ENCODE results near the gene BCAN. TPM values are rescaled to one million over a fixed set of nuclear protein-coding genes. Genes with fewer than 3 reads are reported as not detected.
"Not testable (repeated sequence)": the region's sequence is repeated elsewhere in the genome, so short reads cannot be mapped to it uniquely, and the experiment has no call there.

The BCAN gene
- polyA plus RNA-seq, 1 donor (not counting 4 experiments of a cell fraction or from before 2014, with no cell fraction given), result not detected

DNA sequence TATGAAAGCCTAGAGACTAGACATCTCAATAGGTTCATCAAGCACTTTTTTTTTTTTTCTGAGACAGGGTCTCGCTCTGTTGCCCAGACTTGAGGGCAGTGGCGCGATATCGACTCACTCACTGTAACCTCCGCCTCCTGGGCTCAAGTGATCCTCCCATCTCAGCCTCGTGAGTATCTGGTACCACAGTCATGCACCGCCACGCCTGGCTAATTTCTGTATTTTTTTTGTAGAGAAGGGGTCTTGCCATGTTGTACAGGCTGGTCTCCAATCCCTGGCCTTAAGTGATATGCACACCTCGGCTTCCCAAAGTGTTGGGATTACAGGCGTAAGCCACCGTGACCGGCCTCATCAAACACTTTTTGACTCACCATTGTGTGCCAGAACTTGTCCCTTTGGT is 40.0 kb upstream of the BCAN start:
- FAIRE-seq (no peak), DNase-seq (ENCODE audit: low read depth, low spot score) (no peak)
- Histone ChIP-seq H4K20me1 (ENCODE audit: control insufficient read depth, extremely low read depth, insufficient read depth, low read length) (no peaks in the 10 kb centered on the region), H3K27me3 (ENCODE audit: control insufficient read depth, extremely low read depth, insufficient read depth, low read length) (no peaks in the 10 kb centered on the region), H3K9me1 (ENCODE audit: control insufficient read depth, extremely low read depth, insufficient read depth, low read length) (no peaks in the 10 kb centered on the region), H2AFZ (ENCODE audit: control insufficient read depth, low read length) (peak overlapping the region; percentile 78), H3K9me3 (ENCODE audit: control insufficient read depth, low read depth, low read length) (no peaks in the 10 kb centered on the region), H3K4me1 (ENCODE audit: control insufficient read depth, extremely low read depth, insufficient read depth, low read length) (peaks cover 28% of the 10 kb centered on the region), H3K36me3 (ENCODE audit: control insufficient read depth in 2 of 2, extremely low read depth in 1 of 2, insufficient read depth in 2 of 2, low read length in 2 of 2) (peaks cover 14 to 19% of the 10 kb centered on the region in 2 experiments), H3K79me2 (ENCODE audit: control insufficient read depth, insufficient read depth, low read length) (peaks cover 25% of the 10 kb centered on the region), H3K27ac (ENCODE audit: control insufficient read depth, insufficient read depth, low read length) (peak overlapping the region; percentile 90), H3K4me2 (ENCODE audit: control insufficient read depth, extremely low read depth, insufficient read depth, low read depth, low read length) (peak overlapping the region; percentile 97), H3K9ac (ENCODE audit: control insufficient read depth, extremely low read depth, insufficient read depth, low read length) (peak overlapping the region; percentile 98), H3K4me3 (ENCODE audit: control insufficient read depth in 2 of 3, extremely low read depth in 1 of 3, insufficient read depth in 2 of 3, low read depth in 1 of 3, low read length in 3 of 3) (peak overlapping the region; percentile 61 to 97 (median 96))
- no peak for TF ChIP-seq EZH2 (IDR thresholded peaks at IDR 0.05; ENCODE audit: low read length)
- no peak for TF ChIP-seq CTCF (optimal IDR thresholded peaks at IDR 0.05 in 1 of 3, IDR thresholded peaks at IDR 0.05 in 1 of 3, conservative IDR thresholded peaks at IDR 0.05 in 1 of 3; ENCODE audit: extremely low read depth in 1 of 3, insufficient read depth in 2 of 3, low read length in 3 of 3)
- dilution Hi-C loops (cut with MboI; ENCODE audit: extremely low pct_ligation_motif_present, low sequenced_read_pairs), result no loop called here

DNA sequence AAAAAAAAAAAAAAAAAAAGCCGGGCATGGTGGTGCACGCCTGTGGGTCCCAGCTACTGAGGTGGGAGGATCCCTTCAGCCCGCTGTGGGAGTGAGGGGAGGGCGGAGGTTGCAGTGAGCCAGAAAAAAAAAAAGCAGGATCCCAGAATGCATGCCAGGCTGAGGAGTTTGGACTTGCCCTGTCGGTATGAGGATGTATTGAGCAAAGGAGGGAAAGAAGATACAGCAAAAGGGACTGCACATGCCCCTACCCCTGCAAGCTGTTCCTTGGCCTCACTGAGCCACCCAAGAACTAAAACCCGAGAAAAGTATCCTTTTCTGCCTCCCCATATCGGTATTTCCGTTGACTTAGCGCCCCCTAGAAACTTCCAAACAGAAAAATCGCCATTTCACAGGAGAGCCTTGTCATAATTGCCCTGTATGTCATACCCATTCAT is 39.3 kb upstream of the BCAN start:
- no peak for TF ChIP-seq EZH2 (IDR thresholded peaks at IDR 0.05; ENCODE audit: low read length)
- TF ChIP-seq CTCF (optimal IDR thresholded peaks at IDR 0.05 in 1 of 3, IDR thresholded peaks at IDR 0.05 in 1 of 3, conservative IDR thresholded peaks at IDR 0.05 in 1 of 3; ENCODE audit: extremely low read depth in 1 of 3, insufficient read depth in 2 of 3, low read length in 3 of 3), result peak; percentile 24 to 34 (median 33)
- peak; percentile 39 for FAIRE-seq

DNA sequence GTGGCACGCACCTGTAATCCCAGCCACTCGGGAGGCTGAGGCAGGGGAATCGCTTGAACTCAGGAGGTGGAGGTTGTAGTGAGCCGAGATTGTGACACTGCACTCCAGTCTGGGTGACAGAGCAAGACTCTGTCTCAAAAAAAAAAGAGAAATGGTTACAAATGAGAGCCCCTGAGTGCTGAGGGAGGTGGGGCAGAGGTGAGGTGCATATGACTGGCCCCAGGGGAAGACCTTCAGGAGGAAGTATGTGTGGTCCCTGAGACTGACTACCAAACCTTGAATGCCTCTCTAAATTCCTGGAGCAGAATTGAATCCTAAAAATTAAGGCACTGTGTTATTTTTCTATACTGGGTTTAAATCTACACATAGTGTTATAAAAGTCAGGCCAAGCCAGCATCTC is 34.6 kb upstream of the BCAN start:
- FAIRE-seq; H3K79me2 ChIP-seq (ENCODE audit: control insufficient read depth, insufficient read depth, low read length); H3K4me1 ChIP-seq (ENCODE audit: control insufficient read depth, extremely low read depth, insufficient read depth, low read length); H2AFZ ChIP-seq (ENCODE audit: control insufficient read depth, low read length); H3K4me2 ChIP-seq (ENCODE audit: control insufficient read depth, extremely low read depth, insufficient read depth, low read depth, low read length); H3K9me1 ChIP-seq (ENCODE audit: control insufficient read depth, extremely low read depth, insufficient read depth, low read length); H3K4me3 ChIP-seq (ENCODE audit: control insufficient read depth in 2 of 3, extremely low read depth in 1 of 3, insufficient read depth in 2 of 3, low read depth in 1 of 3, low read length in 3 of 3); DNase-seq (ENCODE audit: low read depth, low spot score); H3K27me3 ChIP-seq (ENCODE audit: control insufficient read depth, extremely low read depth, insufficient read depth, low read length); H3K27ac ChIP-seq (ENCODE audit: control insufficient read depth, insufficient read depth, low read length); H3K9ac ChIP-seq (ENCODE audit: control insufficient read depth, extremely low read depth, insufficient read depth, low read length); H3K36me3 ChIP-seq (ENCODE audit: control insufficient read depth in 2 of 2, extremely low read depth in 1 of 2, insufficient read depth in 2 of 2, low read length in 2 of 2); H3K9me3 ChIP-seq (ENCODE audit: control insufficient read depth, low read depth, low read length); H4K20me1 ChIP-seq (ENCODE audit: control insufficient read depth, extremely low read depth, insufficient read depth, low read length); dilution Hi-C loops (cut with MboI; ENCODE audit: extremely low pct_ligation_motif_present, low sequenced_read_pairs): not testable (repeated sequence)

More for the DNA sequence above, 39.3 kb upstream of the BCAN start:
- Histone ChIP-seq H3K27me3 (ENCODE audit: control insufficient read depth, extremely low read depth, insufficient read depth, low read length) (no peaks in the 10 kb centered on the region), H3K4me3 (ENCODE audit: control insufficient read depth in 2 of 3, extremely low read depth in 1 of 3, insufficient read depth in 2 of 3, low read depth in 1 of 3, low read length in 3 of 3) (peak overlapping the region in 2 of 3 experiments; percentile 18 to 34), H3K79me2 (ENCODE audit: control insufficient read depth, insufficient read depth, low read length) (peaks cover 25% of the 10 kb centered on the region), H3K9me1 (ENCODE audit: control insufficient read depth, extremely low read depth, insufficient read depth, low read length) (no peaks in the 10 kb centered on the region), H3K4me1 (ENCODE audit: control insufficient read depth, extremely low read depth, insufficient read depth, low read length) (peaks cover 28% of the 10 kb centered on the region), H3K4me2 (ENCODE audit: control insufficient read depth, extremely low read depth, insufficient read depth, low read depth, low read length) (peak overlapping the region; percentile 97), H3K27ac (ENCODE audit: control insufficient read depth, insufficient read depth, low read length) (peak overlapping the region; percentile 49), H4K20me1 (ENCODE audit: control insufficient read depth, extremely low read depth, insufficient read depth, low read length) (no peaks in the 10 kb centered on the region), H3K9me3 (ENCODE audit: control insufficient read depth, low read depth, low read length) (no peaks in the 10 kb centered on the region), H2AFZ (ENCODE audit: control insufficient read depth, low read length) (peak overlapping the region; percentile 87), H3K36me3 (ENCODE audit: control insufficient read depth in 2 of 2, extremely low read depth in 1 of 2, insufficient read depth in 2 of 2, low read length in 2 of 2) (peaks cover 8 to 14% of the 10 kb centered on the region in 2 experiments), H3K9ac (ENCODE audit: control insufficient read depth, extremely low read depth, insufficient read depth, low read length) (peak overlapping the region; percentile 20)
- dilution Hi-C loops (cut with MboI; ENCODE audit: extremely low pct_ligation_motif_present, low sequenced_read_pairs), result no loop called here
- DNase-seq (ENCODE audit: low read depth, low spot score), result no peak

Measured in keratinocyte (primary cell).